ENCODE results near the gene PFKM.

DNA sequence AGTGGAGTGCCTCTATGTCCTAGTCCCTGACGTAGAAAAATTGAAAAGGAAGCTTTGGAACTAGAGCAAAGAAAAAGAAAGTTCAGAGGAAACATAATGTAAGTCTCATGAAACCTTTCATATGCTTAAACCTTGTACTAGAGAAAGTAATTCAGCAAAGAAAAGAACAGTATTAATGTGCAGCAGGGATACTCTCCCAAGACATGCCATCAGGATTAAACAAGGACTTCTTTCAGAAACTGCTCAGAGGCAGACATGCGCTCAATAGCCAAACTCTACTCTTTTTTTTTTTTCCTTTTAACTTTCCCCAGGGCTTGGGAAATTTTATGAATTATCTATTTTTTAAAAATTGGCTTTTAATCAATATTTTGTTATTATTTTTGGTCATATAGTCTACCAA lies 45.3 kb downstream of the PFKM start:
- TF ChIP-seq, protein P1, sequence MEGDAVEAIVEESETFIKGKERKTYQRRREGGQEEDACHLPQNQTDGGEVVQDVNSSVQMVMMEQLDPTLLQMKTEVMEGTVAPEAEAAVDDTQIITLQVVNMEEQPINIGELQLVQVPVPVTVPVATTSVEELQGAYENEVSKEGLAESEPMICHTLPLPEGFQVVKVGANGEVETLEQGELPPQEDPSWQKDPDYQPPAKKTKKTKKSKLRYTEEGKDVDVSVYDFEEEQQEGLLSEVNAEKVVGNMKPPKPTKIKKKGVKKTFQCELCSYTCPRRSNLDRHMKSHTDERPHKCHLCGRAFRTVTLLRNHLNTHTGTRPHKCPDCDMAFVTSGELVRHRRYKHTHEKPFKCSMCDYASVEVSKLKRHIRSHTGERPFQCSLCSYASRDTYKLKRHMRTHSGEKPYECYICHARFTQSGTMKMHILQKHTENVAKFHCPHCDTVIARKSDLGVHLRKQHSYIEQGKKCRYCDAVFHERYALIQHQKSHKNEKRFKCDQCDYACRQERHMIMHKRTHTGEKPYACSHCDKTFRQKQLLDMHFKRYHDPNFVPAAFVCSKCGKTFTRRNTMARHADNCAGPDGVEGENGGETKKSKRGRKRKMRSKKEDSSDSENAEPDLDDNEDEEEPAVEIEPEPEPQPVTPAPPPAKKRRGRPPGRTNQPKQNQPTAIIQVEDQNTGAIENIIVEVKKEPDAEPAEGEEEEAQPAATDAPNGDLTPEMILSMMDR (IDR thresholded peaks at IDR 0.05) = no peak
- TF ChIP-seq POLR2A (IDR thresholded peaks at IDR 0.05) = no peak

All from testis (tissue), 2 donors.